HG02943 (cell line): ENCODE data around the gene PAIP1.
"Not testable (repeated sequence)": the region's sequence is repeated elsewhere in the genome, so short reads cannot be mapped to it uniquely, and the experiment has no call there.

Experiments used
- ATAC-seq: cut with Tn5 transposase; IDR thresholded peaks from one replicate; pipeline ENCODE4 v1.9.1; 2021; ENCODE audit warnings: mild to moderate bottlenecking, low read depth, moderate library complexity; ENCODE audit not compliant: unreplicated experiment

PAIP1 gene

DNA sequence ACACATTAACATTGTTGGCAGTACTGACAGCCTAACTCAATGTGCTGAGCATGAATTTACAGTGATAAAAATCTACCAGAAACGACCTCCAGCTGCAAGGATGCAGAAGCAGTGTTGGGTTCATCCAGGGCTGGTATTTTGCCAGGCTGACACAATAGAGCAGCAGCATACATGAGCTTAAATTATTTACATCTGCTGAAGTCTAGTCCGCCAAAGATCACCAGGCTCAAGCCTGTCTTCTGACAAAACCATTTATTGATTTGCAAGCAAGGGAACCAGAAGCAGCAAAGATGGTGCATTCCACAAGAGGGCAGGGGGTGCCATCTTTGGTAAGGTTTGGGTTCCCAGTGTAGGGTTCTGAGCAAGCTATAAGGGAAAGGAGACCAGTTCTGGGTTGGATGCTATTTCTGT lies 33.2 kb downstream of the PAIP1 start:
- ATAC-seq, result no peak

DNA sequence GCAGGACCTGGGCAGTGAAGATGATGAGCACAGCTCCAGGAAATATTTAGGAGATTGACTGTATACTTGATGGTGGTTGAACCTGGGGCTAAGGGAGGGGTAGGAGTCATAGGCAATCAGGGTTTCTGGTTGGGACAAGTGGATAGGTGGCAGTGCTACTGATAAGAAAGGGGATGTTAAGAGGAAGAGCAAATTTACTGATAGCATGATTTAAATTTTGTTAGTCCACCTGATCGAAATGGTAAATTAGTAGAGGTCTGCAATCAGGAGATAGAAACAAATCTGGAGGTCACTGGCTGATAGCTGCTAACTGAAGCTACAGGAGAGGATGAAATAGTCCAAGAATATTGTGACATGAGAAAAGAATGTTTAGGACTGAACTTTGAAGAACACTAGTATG lies 36.3 kb downstream of the PAIP1 start:
- ATAC-seq, result no peak

DNA sequence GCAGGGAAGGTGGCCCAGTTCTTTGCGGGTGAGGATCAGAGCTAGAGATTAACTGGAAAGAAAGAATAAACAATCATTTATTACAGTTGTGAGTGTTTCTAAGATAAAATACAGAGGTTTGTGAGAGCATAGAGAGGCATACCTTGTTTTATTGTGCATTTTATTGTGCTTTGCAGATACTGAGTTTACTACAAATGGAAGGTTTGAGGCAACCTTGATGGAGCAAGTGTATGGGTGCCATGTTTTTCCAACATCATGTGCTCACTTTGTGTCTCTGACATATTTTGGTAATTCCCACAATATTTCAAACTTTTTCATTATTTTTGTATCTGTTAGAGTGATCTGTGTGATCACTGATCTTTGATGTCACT lies 41.2 kb downstream of the PAIP1 start:
- no peak for ATAC-seq

DNA sequence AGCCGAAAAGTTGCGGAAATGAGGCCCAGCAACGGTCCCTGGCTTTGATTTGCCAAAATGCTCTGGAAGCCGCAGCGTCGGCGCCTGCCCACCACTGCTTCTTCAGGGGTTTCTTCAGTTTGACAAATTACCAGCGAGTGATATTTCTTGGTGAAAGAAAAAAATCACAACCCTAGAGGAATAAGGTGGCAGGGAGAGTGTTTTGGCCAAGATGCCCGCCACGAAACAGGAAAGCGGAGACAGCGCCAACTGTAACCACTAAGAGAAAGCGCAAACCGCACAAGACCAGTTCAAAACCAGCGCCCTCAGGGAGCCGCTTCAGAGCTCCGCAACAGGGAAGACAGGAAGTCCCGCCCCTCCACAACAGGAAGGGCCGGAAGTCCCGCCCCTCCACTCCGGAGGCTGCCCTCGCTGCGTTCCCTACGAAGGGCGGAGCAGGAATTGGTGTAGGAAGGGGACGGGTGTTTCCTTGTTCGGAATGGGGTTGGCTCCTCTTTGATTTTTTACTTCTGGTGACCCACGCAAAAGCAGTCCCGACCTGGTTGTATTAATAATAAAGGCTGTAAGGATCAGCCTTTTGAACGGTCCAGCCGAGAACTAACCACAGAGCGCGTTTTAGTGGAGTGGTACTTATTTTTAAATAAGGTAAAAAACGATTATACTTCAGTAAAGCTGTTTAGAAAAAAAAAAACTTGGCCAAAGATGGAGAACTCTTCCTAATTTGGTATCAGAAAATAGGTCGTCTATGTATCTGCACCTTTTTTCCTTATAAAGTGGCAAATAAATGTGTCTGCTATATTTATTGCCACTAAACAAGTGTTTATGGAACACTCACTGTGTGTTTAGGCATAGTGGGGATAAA lies 41.8 kb downstream of the PAIP1 start, which contains the start of gene C5orf34:
TSS of gene C5orf34 (minus strand) at position 333 of the 862 bp plus-strand sequence. CDS start 5,809 bp downstream, outside the sequence.
- peak; percentile 97 for ATAC-seq

DNA sequence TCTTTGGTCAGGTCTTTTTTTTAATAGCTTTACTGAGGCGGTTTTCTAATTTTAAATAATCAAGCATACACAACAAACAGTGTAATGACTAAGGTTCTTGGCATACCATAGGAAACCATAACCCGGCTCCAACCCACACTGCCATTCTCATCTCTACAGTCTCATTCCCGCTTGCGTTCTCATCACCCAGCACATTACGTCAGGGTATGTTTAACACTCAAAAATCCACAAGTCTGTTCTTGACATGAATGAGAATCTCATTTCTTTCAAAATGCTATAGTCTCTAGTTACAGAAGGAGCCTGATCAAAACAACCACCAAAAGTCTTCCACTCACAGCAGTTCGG lies 42.4 kb downstream of the PAIP1 start:
- peak; percentile 35 for ATAC-seq

DNA sequence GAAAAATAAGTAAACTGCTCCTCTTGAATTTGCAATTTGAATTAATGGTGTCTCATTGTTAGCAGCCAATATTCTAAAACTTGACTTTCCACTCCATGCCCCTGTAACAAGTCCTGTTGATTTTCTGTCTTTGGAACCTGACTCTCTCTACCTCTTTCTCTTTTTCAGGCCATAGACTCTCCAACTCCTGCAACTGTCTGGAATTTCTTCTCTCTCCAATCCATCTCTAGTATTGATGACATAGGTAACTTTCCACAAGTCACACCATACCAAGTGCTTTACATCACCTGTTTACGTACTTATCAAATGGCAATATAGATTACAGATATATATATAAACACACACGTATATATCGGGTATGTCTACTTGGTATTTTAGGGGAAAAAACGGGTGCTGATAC lies 42.9 kb downstream of the PAIP1 start:
- no peak for ATAC-seq

DNA sequence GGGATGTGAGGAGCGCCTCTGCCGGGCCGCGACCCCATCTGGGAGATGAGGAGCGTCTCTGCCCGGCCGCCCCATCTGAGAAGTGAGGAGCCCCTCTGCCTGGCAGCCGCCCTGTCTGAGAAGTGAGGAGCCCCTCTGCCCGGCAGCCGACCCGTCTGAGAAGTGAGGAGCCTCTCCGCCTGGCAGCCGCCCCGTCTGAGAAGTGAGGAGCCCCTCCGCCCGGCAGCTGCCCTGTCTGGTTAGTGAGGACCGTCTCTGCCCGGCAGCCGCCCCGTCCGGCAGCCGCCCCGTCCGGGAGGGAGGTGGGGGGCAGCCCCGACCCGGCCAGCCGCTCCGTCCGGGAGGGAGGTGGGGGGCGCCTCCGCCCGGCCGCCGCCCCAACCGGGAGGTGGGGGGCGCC lies 45.8 kb downstream of the PAIP1 start:
- not testable (repeated sequence) for ATAC-seq

DNA sequence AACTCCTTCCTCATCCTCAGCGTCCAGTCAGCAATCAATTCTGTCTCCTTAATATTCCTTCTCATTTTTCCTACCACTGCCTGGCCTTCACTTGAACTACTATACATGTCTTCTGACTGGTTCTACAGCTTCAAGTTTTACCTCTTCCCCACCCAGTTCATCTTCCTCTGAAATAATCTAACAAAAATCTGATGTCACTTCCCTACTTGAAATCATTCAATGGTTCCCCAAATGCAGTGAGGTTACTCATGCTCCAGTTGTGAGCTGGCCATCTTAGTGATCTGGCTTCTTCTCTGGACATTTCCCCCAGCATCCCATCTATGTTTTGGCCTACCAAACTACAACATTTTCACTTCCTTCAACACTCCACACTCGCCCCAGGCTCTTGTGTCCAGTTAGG lies 58.3 kb downstream of the PAIP1 start:
- ATAC-seq, result no peak

DNA sequence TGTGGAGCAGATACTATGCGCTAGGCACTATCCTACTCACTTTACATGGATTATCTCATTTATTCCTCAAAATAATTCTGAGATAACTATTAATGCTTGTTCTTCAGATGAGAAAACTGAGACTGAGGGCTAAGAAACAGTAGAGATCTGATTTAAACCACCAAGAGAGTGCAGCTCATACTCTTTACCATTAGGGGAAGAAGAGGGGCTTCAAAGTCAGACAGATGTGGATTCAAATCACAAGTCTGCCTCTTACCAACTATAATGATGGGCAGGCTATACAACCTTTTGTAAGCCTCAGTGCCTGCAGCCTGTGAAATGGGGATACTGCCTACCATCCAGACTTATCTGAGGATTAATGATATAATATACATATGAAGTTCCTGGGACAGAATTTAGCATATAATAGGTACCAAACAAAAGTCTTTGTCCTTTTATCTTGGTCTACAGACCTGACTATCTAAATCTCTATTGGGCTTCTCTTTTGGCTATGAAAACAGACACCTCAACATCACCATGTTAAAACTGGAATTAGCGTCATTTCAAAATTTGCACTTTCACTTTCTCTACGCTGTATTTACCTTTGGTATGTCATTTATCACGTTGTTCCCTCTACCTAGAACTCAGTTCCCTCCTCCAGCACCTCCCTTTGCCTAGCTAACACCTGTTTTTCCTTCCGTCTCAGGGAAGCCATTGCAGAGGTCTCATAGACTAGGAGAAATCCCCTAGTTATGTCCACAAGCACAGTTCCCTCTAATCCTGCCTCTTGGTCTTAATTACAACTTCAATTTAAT lies 59.4 kb downstream of the PAIP1 start:
- no peak for ATAC-seq

DNA sequence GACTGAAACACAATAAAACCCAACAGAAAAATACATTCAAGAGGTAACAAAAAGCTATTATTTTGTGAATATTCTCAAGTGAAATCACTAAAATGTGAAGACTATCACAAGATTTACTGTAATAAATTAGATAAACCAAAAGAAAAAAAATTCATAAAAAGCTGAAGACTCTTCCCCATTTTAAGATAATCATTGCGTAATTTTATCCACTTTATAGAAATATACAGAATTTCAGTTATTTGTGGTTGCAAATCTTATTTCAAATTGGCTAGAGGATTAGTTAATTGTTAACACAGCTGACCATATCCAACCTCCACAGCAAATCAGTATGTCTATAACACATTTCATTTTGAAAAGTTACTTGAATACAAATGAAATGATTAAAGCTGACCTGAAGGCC lies 65.6 kb downstream of the PAIP1 start:
- ATAC-seq, result no peak

DNA sequence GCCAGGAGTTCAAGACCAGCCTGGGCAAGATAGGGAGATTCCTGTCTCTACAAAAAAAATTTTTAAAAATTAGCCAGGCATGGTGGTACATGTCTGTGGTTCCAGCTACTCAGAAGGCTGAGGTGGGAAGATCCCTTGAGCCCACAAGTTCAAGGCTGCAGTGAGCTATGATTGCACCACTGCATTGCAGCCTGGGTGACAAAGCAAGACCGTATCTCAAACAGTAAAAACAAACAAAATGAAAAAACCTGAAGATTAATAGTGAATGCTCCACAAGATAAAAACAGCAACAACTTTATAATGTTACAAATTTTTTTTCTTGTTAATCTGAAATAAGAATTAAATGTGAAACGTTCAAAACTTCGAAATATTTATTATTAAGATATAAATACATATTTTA lies 70.5 kb downstream of the PAIP1 start:
- no peak for ATAC-seq

DNA sequence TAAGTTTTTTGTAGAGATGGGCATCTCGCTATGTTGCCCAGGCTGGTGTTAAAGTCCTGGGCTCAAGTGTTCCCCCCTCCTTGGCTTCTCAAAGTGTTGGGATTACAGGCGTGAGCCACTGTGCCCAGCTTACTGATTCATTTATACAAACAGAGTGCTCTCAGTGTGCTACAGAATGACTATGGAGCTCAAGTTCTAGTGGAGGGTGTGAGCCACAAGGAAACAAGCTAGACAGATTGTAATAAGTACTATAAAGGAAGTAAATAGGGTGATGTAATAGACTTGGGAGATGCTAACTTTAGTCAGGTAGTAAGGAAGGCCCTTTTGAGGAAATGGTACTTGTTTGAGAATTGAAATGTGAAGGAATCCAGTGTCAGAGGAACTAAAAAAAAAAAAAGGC lies 71.5 kb downstream of the PAIP1 start:
- ATAC-seq, result no peak

DNA sequence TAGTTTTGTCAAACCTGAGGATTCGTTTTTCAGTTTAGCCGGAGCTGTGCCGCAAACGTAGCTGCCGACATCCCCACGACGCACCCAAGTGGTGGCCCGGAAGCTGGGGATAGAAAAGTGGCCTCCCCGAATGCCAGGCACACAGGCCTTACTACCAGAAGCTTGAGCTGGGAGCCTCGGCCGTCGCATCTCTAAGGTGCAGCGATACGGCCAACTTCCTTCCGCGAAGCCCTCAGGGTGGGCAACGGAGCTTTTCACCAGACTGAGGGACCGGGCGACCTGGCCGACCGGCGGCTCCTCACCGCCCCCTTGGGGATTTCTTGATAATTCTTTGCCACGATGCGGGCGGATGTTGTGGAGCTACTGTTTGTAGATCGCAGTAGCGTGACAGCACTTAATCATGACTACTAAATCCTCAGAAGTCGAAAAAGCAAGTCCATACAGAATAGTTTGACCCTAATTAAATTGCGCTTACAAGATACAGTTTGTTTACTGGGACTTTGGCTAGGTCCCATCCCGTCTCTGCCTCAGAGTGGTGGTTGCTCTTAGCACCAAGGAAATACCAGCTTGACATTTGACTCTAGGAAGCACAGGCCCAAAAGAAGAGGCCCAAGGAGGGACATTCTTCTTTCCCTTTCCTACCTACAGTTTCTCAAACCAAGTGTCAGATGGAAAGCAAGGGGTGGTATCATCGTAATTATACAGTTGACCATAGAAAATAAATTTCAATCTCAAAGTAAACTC lies 72.6 kb downstream of the PAIP1 start:
- peak; percentile 80 for ATAC-seq

DNA sequence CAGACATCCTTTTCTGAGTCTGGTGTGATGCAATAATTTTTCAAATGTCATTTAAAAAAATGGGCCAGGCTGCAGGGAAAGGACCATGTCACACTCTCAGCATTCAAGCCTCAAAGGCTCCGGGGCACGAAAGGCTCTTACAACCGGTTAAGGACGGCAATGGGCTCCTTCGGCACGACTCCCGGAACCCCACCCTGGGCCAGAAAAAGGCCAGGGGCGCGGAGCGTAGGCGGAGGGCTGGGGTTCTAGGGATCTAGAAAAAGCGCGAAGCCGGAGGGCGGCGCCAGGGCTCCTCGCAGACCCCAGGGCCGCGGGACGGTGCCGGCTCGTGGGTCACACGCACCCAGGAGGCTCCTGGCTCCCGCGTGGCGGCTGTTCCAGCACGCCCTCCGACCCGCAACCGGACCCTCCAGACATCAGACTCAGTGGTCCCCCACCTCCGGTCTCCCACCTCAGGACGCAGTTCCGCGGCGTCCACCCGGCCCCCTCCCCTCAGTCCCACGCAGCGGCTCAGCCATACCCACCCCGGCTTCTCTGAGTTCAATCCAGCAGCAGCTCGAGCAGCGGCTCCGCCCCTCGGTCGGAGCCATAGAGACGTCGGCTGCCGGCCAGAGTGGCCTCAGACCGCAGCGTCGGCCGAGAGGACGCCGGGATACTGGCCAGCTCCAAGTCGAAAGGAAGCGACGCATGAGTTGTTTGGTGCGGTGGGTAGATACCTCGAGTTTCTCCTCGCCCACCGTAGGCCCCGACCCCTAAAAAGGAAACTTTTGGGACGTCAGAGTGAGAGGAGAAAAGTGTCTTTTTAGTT lies 73.4 kb downstream of the PAIP1 start, which contains the start of gene TMEM267:
TSS of gene TMEM267 (minus strand) at position 568 of the 808 bp plus-strand sequence. CDS start 29,896 bp downstream, outside the sequence.
- ATAC-seq, result peak; percentile 86

DNA sequence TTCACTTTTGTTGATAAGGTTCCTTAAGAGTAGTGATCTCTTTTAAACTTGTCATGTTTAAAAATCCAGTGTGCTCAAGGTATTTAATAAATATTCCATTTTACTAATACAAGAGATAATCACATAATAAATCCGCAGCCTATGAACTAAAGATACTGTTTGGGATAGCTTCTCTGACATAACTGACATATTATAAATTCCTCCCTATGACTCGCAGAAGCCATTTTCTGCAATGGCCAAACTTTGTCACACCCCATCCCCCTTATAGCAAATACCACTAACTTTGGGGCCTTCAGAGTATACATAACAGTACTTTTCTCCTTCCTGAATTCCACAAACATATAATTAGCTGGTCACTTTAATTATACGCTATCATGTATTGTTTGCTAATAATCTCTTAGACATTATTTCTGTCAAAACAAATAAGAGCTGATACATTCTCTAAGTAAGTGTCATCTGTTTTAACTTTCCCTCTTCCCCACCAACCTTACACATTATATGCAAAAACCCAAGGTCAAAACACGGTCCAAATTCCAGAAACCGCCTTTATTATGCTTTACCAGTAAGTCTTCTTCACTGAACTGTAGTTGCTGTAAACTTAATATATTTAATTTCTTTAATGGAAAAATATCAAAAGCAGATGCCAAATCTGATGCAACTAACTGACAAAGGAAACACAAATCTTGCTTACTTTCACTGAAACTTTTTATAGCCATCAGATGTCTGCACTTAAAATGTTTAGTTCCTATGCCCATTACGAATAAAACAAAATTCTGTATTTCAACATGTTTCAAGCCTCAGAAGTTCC lies 74.2 kb downstream of the PAIP1 start:
- ATAC-seq, result no peak
